PC-9 (cell line): ENCODE measurements around the gene ERVK3-1. TPM values are rescaled to one million over a fixed set of nuclear protein-coding genes. Genes with fewer than 3 reads are reported as not detected.

Experiments used
- BruUV-seq: library from RNA; stranded (reverse); fragments of 400-500 nt; replicated peaks from 2 replicates; lab custom pipeline; 2021; lab: Mats Ljungman, UMichigan
- CTCF ChIA-PET: fragments of 300-600 bp; sonication (Branson Sonifier 250); formaldehyde crosslinking; loops from one replicate; lab custom pipeline; 2022; ENCODE audit warnings: antibody characterized with exemption; lab: Charles Lee
- POLR2A ChIA-PET: fragments of 300-600 bp; sonication (Branson Sonifier 250); formaldehyde crosslinking; loops from one replicate; lab custom pipeline; 2022; ENCODE audit warnings: antibody characterized with exemption; ENCODE audit not compliant: unreplicated experiment; lab: Charles Lee
- DNase-seq, 2 experiments: peaks; one replicate each; pipeline versions ENCODE4 v3.0.0 to v3.0.0-alpha.2; 2015 to 2022; ENCODE audit warnings: mixed read lengths in 1 of 2
- H2AFZ ChIP-seq: fragments of 200-600 bp; sonication (generic); 2 replicates; pipeline ENCODE4 v1.8.1; 2017; ENCODE audit warnings: antibody characterized with exemption
- H3F3A ChIP-seq: fragments of 200-600 bp; sonication (generic); 2 replicates; pipeline ENCODE4 v1.8.1; 2017; ENCODE audit warnings: antibody characterized with exemption, mild to moderate bottlenecking, low read depth; ENCODE audit not compliant: insufficient read depth
- H3K27ac ChIP-seq: fragments of 200-600 bp; sonication (generic); 2 replicates; pipeline ENCODE4 v1.6.1; 2016; ENCODE audit warnings: mixed run types
- H3K27me3 ChIP-seq: fragments of 200-600 bp; sonication (generic); 2 replicates; pipeline ENCODE4 v1.6.1; 2016; ENCODE audit warnings: low read depth, mixed run types; ENCODE audit not compliant: insufficient read depth
- H3K36me3 ChIP-seq: fragments of 200-600 bp; sonication (generic); 2 replicates; pipeline ENCODE4 v1.6.1; 2016; ENCODE audit warnings: low read depth, mixed run types
- H3K4me1 ChIP-seq: fragments of 200-600 bp; sonication (generic); replicated peaks from 2 replicates; pipeline ENCODE4 v1.6.1; 2016; ENCODE audit warnings: mixed run types; ENCODE audit not compliant: insufficient read depth
- H3K4me2 ChIP-seq: fragments of 200-600 bp; sonication (generic); 2 replicates; pipeline ENCODE4 v1.6.1; 2017; ENCODE audit warnings: mixed run types
- H3K4me3 ChIP-seq: fragments of 200-600 bp; sonication (generic); 2 replicates; pipeline ENCODE4 v1.6.1; 2016; ENCODE audit warnings: mixed run types
- H3K79me2 ChIP-seq: fragments of 200-600 bp; sonication (generic); 2 replicates; pipeline ENCODE4 v1.6.1; 2017; ENCODE audit warnings: low read depth, mixed run types
- H3K9me2 ChIP-seq: fragments of 200-600 bp; sonication (generic); 2 replicates; pipeline ENCODE4 v1.8.1; 2017; ENCODE audit warnings: mild to moderate bottlenecking; ENCODE audit not compliant: insufficient read depth
- H3K9me3 ChIP-seq: fragments of 200-600 bp; sonication (generic); 2 replicates; pipeline ENCODE4 v1.8.1; 2016; ENCODE audit warnings: low read depth; ENCODE audit not compliant: insufficient read depth
- H4K20me1 ChIP-seq: fragments of 200-600 bp; sonication (generic); 2 replicates; pipeline ENCODE4 v1.8.1; 2017; ENCODE audit not compliant: insufficient read depth
- EZH2 ChIP-seq: fragments of 200-600 bp; sonication (generic); IDR thresholded peaks from 2 replicates; pipeline ENCODE4 v1.8.0; 2017; ENCODE audit warnings: antibody characterized with exemption, low read depth
- intact Hi-C: fragments of 100-400 bp; cut with micrococcal nuclease; formaldehyde crosslinking; loops from one replicate; pipeline ENCODE4 v1.10.0; 2022; ENCODE audit not compliant: unreplicated experiment
- total RNA-seq: library from RNA; stranded (reverse); gene quantifications from 2 replicates; pipeline ENCODE4 v1.2.3, GENCODE V29; 2021
- TF ChIP-seq, protein P1 (sequence below): fragments of 200-600 bp; sonication (generic); conservative IDR thresholded peaks from 2 replicates; pipeline ENCODE4 v1.6.1; 2017; ENCODE audit warnings: mixed run types, antibody characterized with exemption, mild to moderate bottlenecking, moderate library complexity

Gene ERVK3-1
- total RNA-seq, 1 experiment from 2014 or later, result 21.3 TPM

DNA sequence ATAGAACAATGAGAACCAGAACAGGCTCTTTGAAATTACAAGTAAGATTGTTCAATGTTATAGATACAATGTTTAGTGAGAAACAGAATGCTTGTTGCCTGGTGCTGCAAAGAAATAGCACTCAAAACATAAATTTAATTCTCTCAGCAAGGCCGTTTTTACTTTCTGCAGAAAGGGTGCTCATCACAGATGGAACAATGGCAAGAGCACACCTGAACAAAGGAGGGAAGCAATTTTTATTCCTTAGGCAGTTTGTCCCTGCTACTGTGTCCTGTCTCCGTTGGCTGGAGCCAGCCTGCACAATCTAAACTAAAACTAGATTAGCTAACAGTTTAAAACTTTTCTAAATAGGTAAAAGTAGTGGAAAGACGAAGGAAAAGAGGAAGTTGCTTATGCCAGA lies 36.8 kb upstream of the ERVK3-1 start:
- POLR2A ChIA-PET, result no interaction called here
- H3K9me3 ChIP-seq, result peaks cover 15% of the 10 kb centered on the region

DNA sequence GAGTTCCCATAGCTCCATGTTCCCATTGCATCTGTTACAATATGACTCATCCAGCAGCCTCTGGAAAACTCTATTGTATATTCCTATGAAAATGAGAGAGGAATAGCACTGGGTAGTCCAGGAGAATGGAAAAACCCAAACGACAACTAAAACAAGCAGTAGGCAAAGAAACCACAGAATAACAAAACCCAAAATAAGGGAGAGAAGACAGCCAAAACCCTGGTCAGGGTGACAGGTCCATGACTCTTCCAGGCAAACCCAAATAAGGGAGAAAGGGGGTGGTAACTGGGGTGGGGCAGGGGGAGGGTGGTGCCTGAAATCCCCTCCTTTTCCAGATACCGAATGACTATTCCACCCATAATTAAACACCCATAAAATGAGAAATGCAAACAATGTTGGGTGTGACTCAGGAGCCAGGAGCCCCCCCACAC lies 30.4 kb upstream of the ERVK3-1 start:
- peaks cover 2% of the 10 kb centered on the region; the same call in 1 of the 2 replicates for H3K4me1 ChIP-seq
- intact Hi-C loops, result no loop called here
- peaks cover 9% of the 10 kb centered on the region for H3K79me2 ChIP-seq
- BruUV-seq, result no TSS peak
- no peaks in the 10 kb centered on the region for H3K36me3 ChIP-seq
- no peak overlapping the region for H3K27ac ChIP-seq
- peaks cover 6% of the 10 kb centered on the region; the same call in 1 of the 2 replicates for H3F3A ChIP-seq
- no peaks in the 10 kb centered on the region for H3K27me3 ChIP-seq
- no peaks in the 10 kb centered on the region; the same call in 1 of the 2 replicates for H3K9me3 ChIP-seq
- no peaks in the 10 kb centered on the region for H3K9me2 ChIP-seq
- TF ChIP-seq, protein P1, sequence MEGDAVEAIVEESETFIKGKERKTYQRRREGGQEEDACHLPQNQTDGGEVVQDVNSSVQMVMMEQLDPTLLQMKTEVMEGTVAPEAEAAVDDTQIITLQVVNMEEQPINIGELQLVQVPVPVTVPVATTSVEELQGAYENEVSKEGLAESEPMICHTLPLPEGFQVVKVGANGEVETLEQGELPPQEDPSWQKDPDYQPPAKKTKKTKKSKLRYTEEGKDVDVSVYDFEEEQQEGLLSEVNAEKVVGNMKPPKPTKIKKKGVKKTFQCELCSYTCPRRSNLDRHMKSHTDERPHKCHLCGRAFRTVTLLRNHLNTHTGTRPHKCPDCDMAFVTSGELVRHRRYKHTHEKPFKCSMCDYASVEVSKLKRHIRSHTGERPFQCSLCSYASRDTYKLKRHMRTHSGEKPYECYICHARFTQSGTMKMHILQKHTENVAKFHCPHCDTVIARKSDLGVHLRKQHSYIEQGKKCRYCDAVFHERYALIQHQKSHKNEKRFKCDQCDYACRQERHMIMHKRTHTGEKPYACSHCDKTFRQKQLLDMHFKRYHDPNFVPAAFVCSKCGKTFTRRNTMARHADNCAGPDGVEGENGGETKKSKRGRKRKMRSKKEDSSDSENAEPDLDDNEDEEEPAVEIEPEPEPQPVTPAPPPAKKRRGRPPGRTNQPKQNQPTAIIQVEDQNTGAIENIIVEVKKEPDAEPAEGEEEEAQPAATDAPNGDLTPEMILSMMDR, result no peak
- TF ChIP-seq EZH2, result no peak
- H2AFZ ChIP-seq, result no peak overlapping the region
- H4K20me1 ChIP-seq, result no peaks in the 10 kb centered on the region
- POLR2A ChIA-PET, result no interaction called here
- DNase-seq, result no peak
- no peak overlapping the region for H3K4me2 ChIP-seq
- CTCF ChIA-PET, result no interaction called here
- H3K4me3 ChIP-seq, result no peak overlapping the region

More for the DNA sequence above, 36.8 kb upstream of the ERVK3-1 start:
- Histone ChIP-seq H3K79me2 (no peaks in the 10 kb centered on the region), H3F3A (peaks cover 2% of the 10 kb centered on the region), H3K4me1 (no peaks in the 10 kb centered on the region), H3K27ac (no peak overlapping the region), H3K36me3 (no peaks in the 10 kb centered on the region; the same call in 1 of the 2 replicates), H4K20me1 (no peaks in the 10 kb centered on the region), H2AFZ (no peak overlapping the region), H3K4me2 (no peak overlapping the region), H3K9me2 (no peaks in the 10 kb centered on the region), H3K27me3 (no peaks in the 10 kb centered on the region), H3K4me3 (no peak overlapping the region)
- no peak for DNase-seq
- BruUV-seq, result no TSS peak
- TF ChIP-seq EZH2, result no peak
- TF ChIP-seq, protein P1, result no peak
- CTCF ChIA-PET, result interaction anchor here (0.5 kb wide), 1 partner anchor 28 kb away, joined by 5 read pairs; no protein-coding TSS in a partner anchor
- intact Hi-C loops, result no loop called here

DNA sequence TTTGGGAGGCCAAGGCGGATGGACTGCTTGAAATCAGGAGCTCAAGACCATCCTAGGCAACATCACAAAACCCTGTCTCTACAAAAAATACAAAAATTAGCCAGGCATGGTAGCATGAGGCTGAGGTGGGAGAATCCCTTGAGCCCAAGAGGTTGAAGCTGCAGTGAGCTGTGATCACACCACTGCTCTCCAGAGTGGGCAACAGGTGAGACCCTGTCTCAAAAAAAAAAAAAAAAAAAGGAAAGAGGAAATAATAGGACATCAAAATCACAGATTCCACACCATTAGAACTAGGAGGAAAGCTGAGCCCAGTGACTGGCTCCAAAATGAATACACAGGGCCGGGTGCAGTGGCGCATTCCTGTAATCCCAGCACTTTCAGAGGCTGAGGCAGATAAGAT lies 29.6 kb upstream of the ERVK3-1 start:
- H3K4me3 ChIP-seq, result no peak overlapping the region
- intact Hi-C loops, result no loop called here
- peaks cover 6% of the 10 kb centered on the region; the same call in 1 of the 2 replicates for H3F3A ChIP-seq
- no peak overlapping the region for H2AFZ ChIP-seq
- H4K20me1 ChIP-seq, result no peaks in the 10 kb centered on the region
- no peaks in the 10 kb centered on the region for H3K36me3 ChIP-seq
- ChIA-PET CTCF (no interaction called here), POLR2A (interaction anchor here (0.6 kb wide), 1 partner anchor 51 kb away, joined by 4 read pairs; the partner anchor contains the start of gene ZSCAN22)
- TF ChIP-seq EZH2, result no peak
- TF ChIP-seq, protein P1, result no peak
- H3K4me1 ChIP-seq, result peaks cover 6% of the 10 kb centered on the region; the same call in 1 of the 2 replicates
- no peak overlapping the region for H3K4me2 ChIP-seq
- H3K27me3 ChIP-seq, result no peaks in the 10 kb centered on the region
- no peak for DNase-seq
- peaks cover 17% of the 10 kb centered on the region for H3K79me2 ChIP-seq
- no TSS peak for BruUV-seq
- no peak overlapping the region for H3K27ac ChIP-seq
- no peaks in the 10 kb centered on the region for H3K9me2 ChIP-seq
- H3K9me3 ChIP-seq, result no peaks in the 10 kb centered on the region; the same call in 1 of the 2 replicates
